ENCODE results near the gene ACTR6.

ACTR6 gene

DNA sequence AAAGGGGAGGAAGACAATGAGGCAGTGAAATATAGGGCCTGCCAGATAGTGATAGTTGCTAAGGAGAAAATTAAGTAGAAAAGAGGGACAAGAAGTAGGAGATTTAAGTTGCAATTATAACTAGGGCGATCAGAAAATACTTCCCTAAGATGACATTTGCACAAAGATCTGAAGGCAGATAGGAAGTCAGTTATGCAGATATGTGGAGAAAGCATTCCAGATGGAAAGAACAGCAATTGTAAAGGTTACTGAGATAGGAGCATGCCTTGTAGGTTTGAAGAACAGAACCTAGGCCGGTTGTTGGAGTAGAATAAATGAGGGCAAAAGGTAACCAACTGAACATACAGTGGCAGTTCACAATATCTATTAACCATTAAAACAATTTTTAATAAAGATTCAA, 21.4 kb upstream of the ACTR6 start:
- H4K20me1 ChIP-seq (ENCODE audit: insufficient read depth, low read length, poor library complexity, severe bottlenecking): peaks cover 3% of the 10 kb centered on the region
- peaks cover 10% of the 10 kb centered on the region for H3K4me1 ChIP-seq (ENCODE audit: insufficient read depth, low read length, poor library complexity, severe bottlenecking)
- no peaks in the 10 kb centered on the region for H3K27me3 ChIP-seq (ENCODE audit: insufficient read depth, low read length, poor library complexity, severe bottlenecking)
- no peak overlapping the region for H2AFZ ChIP-seq (ENCODE audit: low read length)
- TF ChIP-seq EZH2phosphoT487 (IDR thresholded peaks at IDR 0.05; ENCODE audit: borderline replicate concordance): no peak
- TF ChIP-seq, protein P1, sequence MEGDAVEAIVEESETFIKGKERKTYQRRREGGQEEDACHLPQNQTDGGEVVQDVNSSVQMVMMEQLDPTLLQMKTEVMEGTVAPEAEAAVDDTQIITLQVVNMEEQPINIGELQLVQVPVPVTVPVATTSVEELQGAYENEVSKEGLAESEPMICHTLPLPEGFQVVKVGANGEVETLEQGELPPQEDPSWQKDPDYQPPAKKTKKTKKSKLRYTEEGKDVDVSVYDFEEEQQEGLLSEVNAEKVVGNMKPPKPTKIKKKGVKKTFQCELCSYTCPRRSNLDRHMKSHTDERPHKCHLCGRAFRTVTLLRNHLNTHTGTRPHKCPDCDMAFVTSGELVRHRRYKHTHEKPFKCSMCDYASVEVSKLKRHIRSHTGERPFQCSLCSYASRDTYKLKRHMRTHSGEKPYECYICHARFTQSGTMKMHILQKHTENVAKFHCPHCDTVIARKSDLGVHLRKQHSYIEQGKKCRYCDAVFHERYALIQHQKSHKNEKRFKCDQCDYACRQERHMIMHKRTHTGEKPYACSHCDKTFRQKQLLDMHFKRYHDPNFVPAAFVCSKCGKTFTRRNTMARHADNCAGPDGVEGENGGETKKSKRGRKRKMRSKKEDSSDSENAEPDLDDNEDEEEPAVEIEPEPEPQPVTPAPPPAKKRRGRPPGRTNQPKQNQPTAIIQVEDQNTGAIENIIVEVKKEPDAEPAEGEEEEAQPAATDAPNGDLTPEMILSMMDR (conservative IDR thresholded peaks at IDR 0.05; ENCODE audit: low read length): no peak
- peaks cover 25% of the 10 kb centered on the region; the same call in 1 of the 2 replicates for H3K36me3 ChIP-seq (ENCODE audit: insufficient read depth, low read length)
- no peaks in the 10 kb centered on the region for H3K9me2 ChIP-seq (replicated peaks; ENCODE audit: low read depth, low read length)
- H3K9me3 ChIP-seq (ENCODE audit: insufficient read depth, low read depth, low read length): no peaks in the 10 kb centered on the region
- no peak overlapping the region for H3K4me2 ChIP-seq (ENCODE audit: low read depth, low read length, poor library complexity, severe bottlenecking)
- no peaks in the 10 kb centered on the region; the same call in 1 of the 2 replicates for H3K79me2 ChIP-seq (ENCODE audit: insufficient read depth, low read length)
- H3F3A ChIP-seq (ENCODE audit: low read depth): no peaks in the 10 kb centered on the region
- H3K9ac ChIP-seq (ENCODE audit: low read depth, low read length, poor library complexity, severe bottlenecking): no peak overlapping the region
- H3K4me3 ChIP-seq (ENCODE audit: low read length, poor library complexity, severe bottlenecking): no peak overlapping the region

DNA sequence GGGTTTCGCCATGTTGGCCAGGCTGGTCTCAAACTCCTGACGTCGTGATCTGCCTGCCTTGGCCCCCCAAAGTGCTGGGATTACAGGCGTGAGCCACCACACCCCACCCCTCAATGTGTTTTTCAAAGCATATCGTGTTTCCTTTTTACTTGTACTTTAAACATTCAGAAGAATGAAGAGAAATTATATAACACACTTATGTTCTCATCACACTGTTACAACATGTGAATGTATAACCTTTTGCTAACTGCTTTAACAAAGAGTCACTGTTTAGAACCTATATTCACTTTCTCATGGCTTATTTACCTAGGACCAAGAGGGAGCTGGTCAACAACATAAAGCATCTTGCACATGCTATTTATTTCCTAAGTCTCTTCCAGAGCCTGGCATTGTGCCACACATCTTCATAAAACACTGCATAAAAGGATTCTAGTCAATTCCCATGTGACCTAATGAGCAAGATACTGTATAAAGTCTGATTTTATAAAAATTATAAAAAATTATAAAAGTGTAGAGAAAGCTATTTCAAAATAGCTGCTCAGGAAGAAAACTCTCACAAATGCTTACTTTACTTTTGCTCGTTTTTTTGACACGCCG, 16.0 kb upstream of the ACTR6 start:
- Histone ChIP-seq H3K4me1 (ENCODE audit: insufficient read depth, low read length, poor library complexity, severe bottlenecking) (peaks cover 14% of the 10 kb centered on the region), H3K4me2 (ENCODE audit: low read depth, low read length, poor library complexity, severe bottlenecking) (no peak overlapping the region), H3K9ac (ENCODE audit: low read depth, low read length, poor library complexity, severe bottlenecking) (no peak overlapping the region), H4K20me1 (ENCODE audit: insufficient read depth, low read length, poor library complexity, severe bottlenecking) (peaks cover 3% of the 10 kb centered on the region), H3K9me2 (replicated peaks; ENCODE audit: low read depth, low read length) (no peaks in the 10 kb centered on the region), H3K4me3 (ENCODE audit: low read length, poor library complexity, severe bottlenecking) (no peak overlapping the region), H3K36me3 (ENCODE audit: insufficient read depth, low read length) (peaks cover 1% of the 10 kb centered on the region; the same call in 1 of the 2 replicates), H3K79me2 (ENCODE audit: insufficient read depth, low read length) (peaks cover 10% of the 10 kb centered on the region; the same call in 1 of the 2 replicates), H3K27me3 (ENCODE audit: insufficient read depth, low read length, poor library complexity, severe bottlenecking) (no peaks in the 10 kb centered on the region), H3K9me3 (ENCODE audit: insufficient read depth, low read depth, low read length) (no peaks in the 10 kb centered on the region), H3F3A (ENCODE audit: low read depth) (no peaks in the 10 kb centered on the region), H2AFZ (ENCODE audit: low read length) (no peak overlapping the region)
- TF ChIP-seq, protein P1 (conservative IDR thresholded peaks at IDR 0.05; ENCODE audit: low read length): no peak
- TF ChIP-seq EZH2phosphoT487 (IDR thresholded peaks at IDR 0.05; ENCODE audit: borderline replicate concordance): no peak

DNA sequence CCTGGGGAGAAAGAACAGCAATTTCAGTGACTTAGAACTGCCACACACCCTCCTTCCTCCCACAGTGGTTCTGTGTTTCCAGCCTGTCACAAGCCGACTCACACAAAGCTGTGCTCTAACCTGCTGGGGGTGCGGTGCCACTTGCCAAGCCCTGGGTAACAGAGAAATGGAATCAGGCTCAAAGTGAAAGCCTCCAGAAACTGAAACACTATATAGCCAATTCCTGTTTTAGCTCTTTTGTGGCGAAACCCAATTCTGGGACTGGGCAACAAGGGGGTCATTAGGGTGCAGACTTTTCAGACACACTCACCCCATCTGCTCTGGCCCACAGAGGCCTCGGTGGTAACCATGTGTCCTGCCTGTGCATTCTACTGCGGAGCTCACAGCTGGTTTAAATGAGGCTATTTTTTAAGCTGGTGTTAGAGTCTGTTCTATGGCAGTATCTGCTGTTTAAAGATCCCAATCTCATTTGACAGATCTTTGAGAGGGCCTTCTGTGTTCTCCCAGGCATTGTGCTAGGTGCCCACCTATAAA, 15.2 kb upstream of the ACTR6 start:
- Histone ChIP-seq H3K27me3 (ENCODE audit: insufficient read depth, low read length, poor library complexity, severe bottlenecking) (no peaks in the 10 kb centered on the region), H3K4me1 (ENCODE audit: insufficient read depth, low read length, poor library complexity, severe bottlenecking) (peaks cover 16% of the 10 kb centered on the region), H3K9me2 (replicated peaks; ENCODE audit: low read depth, low read length) (no peaks in the 10 kb centered on the region), H3K36me3 (ENCODE audit: insufficient read depth, low read length) (no peaks in the 10 kb centered on the region), H2AFZ (ENCODE audit: low read length) (no peak overlapping the region), H3K9ac (ENCODE audit: low read depth, low read length, poor library complexity, severe bottlenecking) (no peak overlapping the region), H3F3A (ENCODE audit: low read depth) (no peaks in the 10 kb centered on the region), H3K9me3 (ENCODE audit: insufficient read depth, low read depth, low read length) (no peaks in the 10 kb centered on the region), H3K79me2 (ENCODE audit: insufficient read depth, low read length) (peaks cover 18% of the 10 kb centered on the region; the same call in 1 of the 2 replicates), H3K4me3 (ENCODE audit: low read length, poor library complexity, severe bottlenecking) (no peak overlapping the region), H4K20me1 (ENCODE audit: insufficient read depth, low read length, poor library complexity, severe bottlenecking) (no peaks in the 10 kb centered on the region), H3K4me2 (ENCODE audit: low read depth, low read length, poor library complexity, severe bottlenecking) (no peak overlapping the region)
- TF ChIP-seq EZH2phosphoT487 (IDR thresholded peaks at IDR 0.05; ENCODE audit: borderline replicate concordance): no peak
- TF ChIP-seq, protein P1 (conservative IDR thresholded peaks at IDR 0.05; ENCODE audit: low read length): no peak

All from Loucy (cell line).